NCI-H1105 (cell line): ENCODE data around the gene ARV1.

ENCODE experiments used
- DNase-seq: peaks from one replicate; lab custom pipeline; 2025; lab: John Stamatoyannopoulos, UW

The ARV1 gene

GRCh38 chr1:230978491-230979388 is at the start of gene ARV1, which contains the start of gene TTC13:
TSS of gene ARV1 (plus strand) at chr1:230979094. CDS start at chr1:230979106, 12 bp downstream.
TSS of gene TTC13 (minus strand) at chr1:230978861. CDS start at chr1:230978830, 31 bp downstream.
- DNase-seq: peak; percentile 93

- no peak for DNase-seq
Measured at GRCh38 chr1:230930986-230931385, 47.9 kb upstream of the ARV1 start.

GRCh38 chr1:230935852-230936251 is 43.0 kb upstream of the ARV1 start:
- no peak for DNase-seq

- DNase-seq: no peak
Measured at GRCh38 chr1:230936475-230936874, 42.4 kb upstream of the ARV1 start.

GRCh38 chr1:230937371-230937770 is 41.5 kb upstream of the ARV1 start:
- no peak for DNase-seq

GRCh38 chr1:230938924-230939368 is 39.9 kb upstream of the ARV1 start:
- DNase-seq: no peak

GRCh38 chr1:230939806-230940489 is 38.9 kb upstream of the ARV1 start:
- no peak for DNase-seq

GRCh38 chr1:230940848-230941247 is 38.0 kb upstream of the ARV1 start:
- no peak for DNase-seq

GRCh38 chr1:230943048-230943593 is 35.8 kb upstream of the ARV1 start:
- no peak for DNase-seq

GRCh38 chr1:230948301-230948700 is 30.6 kb upstream of the ARV1 start:
- no peak for DNase-seq

- no peak for DNase-seq
Measured at GRCh38 chr1:230948903-230949302, 30.0 kb upstream of the ARV1 start.

GRCh38 chr1:230950404-230950803 is 28.5 kb upstream of the ARV1 start:
- DNase-seq: no peak

- no peak for DNase-seq
Measured at GRCh38 chr1:230957580-230957989, 21.3 kb upstream of the ARV1 start.

- no peak for DNase-seq
Measured at GRCh38 chr1:230958370-230958769, 20.5 kb upstream of the ARV1 start.

GRCh38 chr1:230964896-230965295 is 14.0 kb upstream of the ARV1 start:
- DNase-seq: no peak

- DNase-seq: no peak
Measured at GRCh38 chr1:230965535-230965934, 13.4 kb upstream of the ARV1 start.

GRCh38 chr1:230966358-230966873 is 12.5 kb upstream of the ARV1 start:
- DNase-seq: no peak

GRCh38 chr1:230970432-230970831 is 8.5 kb upstream of the ARV1 start:
- no peak for DNase-seq

GRCh38 chr1:230971771-230972170 is 7.1 kb upstream of the ARV1 start:
- no peak for DNase-seq

GRCh38 chr1:230972855-230973271 is 6.0 kb upstream of the ARV1 start:
- DNase-seq: no peak

- DNase-seq: no peak
Measured at GRCh38 chr1:230975636-230976035, 3.3 kb upstream of the ARV1 start.

- DNase-seq: no peak
Measured at GRCh38 chr1:230976360-230976759, 2.5 kb upstream of the ARV1 start.
